Ovary (tissue), 3 donors: ENCODE measurements around the gene IFT57.

Source experiments
- EP300 ChIP-seq: sonication (generic); formaldehyde crosslinking; IDR thresholded peaks from one replicate; pipeline ENCODE4 v1.6.1; 2017; ENCODE audit warnings: antibody characterized with exemption
- POLR2A ChIP-seq: fragments of 450-650 bp; IDR thresholded peaks from one replicate; pipeline ENCODE4 v1.6.1; 2017; ENCODE audit warnings: antibody characterized with exemption, mild to moderate bottlenecking, moderate library complexity
- TF ChIP-seq, protein P1 (sequence below), 3 donors: fragments of 450-650 bp in 2 of 3; fragments of 200-600 bp in 1 of 3; IDR thresholded peaks; one replicate each; pipeline versions ENCODE4 v1.5.1 to v1.8.0; 2016 to 2022; ENCODE audit warnings: antibody characterized with exemption in 3 of 3, mild to moderate bottlenecking in 1 of 3
- donor health status: DM: no; HTN: no; CAD: no.

- TF ChIP-seq, protein P1, sequence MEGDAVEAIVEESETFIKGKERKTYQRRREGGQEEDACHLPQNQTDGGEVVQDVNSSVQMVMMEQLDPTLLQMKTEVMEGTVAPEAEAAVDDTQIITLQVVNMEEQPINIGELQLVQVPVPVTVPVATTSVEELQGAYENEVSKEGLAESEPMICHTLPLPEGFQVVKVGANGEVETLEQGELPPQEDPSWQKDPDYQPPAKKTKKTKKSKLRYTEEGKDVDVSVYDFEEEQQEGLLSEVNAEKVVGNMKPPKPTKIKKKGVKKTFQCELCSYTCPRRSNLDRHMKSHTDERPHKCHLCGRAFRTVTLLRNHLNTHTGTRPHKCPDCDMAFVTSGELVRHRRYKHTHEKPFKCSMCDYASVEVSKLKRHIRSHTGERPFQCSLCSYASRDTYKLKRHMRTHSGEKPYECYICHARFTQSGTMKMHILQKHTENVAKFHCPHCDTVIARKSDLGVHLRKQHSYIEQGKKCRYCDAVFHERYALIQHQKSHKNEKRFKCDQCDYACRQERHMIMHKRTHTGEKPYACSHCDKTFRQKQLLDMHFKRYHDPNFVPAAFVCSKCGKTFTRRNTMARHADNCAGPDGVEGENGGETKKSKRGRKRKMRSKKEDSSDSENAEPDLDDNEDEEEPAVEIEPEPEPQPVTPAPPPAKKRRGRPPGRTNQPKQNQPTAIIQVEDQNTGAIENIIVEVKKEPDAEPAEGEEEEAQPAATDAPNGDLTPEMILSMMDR (IDR thresholded peaks at IDR 0.05), result no peak
- TF ChIP-seq EP300 (no peak), POLR2A (no peak)
These were observed 51.1 kb downstream of the IFT57 start for GRCh38 chr3:108171106-108171505.
